GM12872 (cell line): Measurements from ENCODE around the gene FIBCD1.

Experiments
- TF ChIP-seq, protein P1 (sequence below): IDR thresholded peaks from 3 replicates; pipeline ENCODE4 v1.5.1; 2011; ENCODE audit warnings: low read depth, mild to moderate bottlenecking, low read length, moderate library complexity; ENCODE audit not compliant: insufficient read depth

The FIBCD1 gene

DNA sequence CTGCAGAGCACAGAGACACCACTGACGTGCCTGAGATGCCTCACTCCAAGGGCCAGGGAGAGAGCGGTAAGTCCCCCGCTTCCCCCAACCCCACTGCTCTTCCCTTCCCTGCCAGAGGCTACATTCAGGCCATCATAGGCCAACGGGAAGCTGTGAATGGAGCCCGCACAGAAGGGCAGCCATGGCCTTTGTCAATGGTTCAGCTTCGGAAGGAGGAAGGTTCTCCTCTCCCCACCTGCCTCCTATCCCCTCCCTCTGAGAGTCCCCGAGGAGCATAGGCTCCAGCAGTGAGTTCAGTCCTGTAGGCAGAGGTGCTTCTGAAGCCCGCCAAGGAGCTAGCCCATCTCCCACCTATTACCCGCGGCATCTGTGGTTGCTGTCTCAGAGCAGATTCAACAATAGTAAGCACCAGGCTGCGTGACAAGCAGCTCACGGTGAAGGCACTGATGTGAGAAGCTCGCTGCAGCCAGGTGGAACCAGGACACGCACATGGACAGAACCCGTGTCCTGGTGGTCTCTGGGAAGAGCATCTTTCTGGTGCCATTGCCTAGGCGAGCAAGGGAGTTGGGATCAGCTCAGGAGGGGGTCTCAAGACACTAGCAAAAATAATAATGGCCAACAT, 58.3 kb downstream of the FIBCD1 start:
- TF ChIP-seq, protein P1, sequence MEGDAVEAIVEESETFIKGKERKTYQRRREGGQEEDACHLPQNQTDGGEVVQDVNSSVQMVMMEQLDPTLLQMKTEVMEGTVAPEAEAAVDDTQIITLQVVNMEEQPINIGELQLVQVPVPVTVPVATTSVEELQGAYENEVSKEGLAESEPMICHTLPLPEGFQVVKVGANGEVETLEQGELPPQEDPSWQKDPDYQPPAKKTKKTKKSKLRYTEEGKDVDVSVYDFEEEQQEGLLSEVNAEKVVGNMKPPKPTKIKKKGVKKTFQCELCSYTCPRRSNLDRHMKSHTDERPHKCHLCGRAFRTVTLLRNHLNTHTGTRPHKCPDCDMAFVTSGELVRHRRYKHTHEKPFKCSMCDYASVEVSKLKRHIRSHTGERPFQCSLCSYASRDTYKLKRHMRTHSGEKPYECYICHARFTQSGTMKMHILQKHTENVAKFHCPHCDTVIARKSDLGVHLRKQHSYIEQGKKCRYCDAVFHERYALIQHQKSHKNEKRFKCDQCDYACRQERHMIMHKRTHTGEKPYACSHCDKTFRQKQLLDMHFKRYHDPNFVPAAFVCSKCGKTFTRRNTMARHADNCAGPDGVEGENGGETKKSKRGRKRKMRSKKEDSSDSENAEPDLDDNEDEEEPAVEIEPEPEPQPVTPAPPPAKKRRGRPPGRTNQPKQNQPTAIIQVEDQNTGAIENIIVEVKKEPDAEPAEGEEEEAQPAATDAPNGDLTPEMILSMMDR: no peak

DNA sequence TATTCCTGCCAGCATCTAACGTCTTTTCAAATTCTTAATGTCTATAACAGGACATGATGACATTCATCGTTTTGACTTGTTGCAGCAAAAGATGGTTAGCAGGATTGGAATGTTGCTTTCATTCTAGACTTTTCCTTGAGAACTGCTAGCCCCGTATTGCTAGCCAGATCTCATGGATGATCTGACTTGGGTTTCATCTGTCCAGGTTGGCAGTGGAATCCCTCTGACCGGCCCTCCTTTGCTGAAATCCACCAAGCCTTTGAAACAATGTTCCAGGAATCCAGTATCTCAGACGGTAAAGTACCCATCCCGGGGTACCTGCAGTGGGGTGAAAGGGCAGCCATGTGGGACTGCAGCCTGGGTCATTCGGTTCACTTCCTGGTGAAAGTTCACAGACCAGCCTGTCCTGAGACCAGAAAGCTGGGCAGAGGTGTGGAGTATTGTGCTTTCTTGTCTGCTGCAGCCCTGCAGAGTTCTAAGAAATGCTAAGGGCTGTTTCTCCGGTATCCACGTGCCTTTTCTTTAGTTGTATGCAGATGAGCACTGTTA, 59.1 kb downstream of the FIBCD1 start:
- TF ChIP-seq, protein P1: no peak

DNA sequence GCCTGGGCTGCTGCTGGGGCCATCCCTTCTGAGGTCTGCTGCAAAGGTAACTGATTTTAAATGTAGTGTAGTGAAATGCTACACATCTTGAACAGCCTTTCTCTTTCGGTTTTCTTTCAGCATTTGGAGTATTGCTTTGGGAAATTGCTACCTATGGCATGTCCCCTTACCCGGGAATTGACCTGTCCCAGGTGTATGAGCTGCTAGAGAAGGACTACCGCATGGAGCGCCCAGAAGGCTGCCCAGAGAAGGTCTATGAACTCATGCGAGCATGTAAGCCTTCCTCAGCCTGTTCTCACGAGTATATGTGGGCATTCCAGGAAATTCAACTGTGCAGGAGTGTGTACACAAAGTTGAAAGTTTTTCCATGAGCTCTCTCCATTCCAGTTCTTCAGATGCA, 60.8 kb downstream of the FIBCD1 start:
- TF ChIP-seq, protein P1: no peak

DNA sequence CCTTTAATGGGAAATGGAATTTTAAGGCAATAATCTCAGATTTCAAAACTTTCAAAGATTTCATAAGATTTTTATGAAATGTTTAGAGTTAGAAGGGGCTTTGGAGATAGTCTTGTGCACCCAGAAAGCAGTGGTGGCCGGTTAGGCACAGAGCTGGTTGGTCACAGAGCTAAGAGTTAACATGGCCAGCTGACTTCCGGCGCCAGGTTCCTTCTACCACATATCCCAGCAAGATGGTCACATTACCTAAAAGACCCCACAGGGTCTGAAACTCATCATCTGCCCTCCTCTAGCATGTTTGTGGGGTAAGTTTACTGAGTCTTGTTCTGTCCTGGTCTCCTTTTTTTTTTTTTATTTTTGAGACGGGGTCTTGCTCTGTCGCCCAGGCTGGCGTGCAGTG, 61.7 kb downstream of the FIBCD1 start:
- TF ChIP-seq, protein P1: no peak

DNA sequence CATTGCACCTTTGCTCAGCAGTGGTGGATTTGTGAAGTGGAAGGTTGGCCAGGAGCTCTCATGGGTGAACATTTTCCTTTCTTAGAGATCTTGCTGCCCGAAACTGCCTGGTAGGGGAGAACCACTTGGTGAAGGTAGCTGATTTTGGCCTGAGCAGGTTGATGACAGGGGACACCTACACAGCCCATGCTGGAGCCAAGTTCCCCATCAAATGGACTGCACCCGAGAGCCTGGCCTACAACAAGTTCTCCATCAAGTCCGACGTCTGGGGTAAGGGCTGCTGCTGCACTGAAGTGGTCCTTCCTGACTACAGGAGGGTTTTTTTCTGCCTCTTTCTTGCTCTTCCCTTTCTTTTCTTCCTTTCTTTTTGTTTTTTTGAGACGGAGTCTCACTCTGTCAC, 64.3 kb downstream of the FIBCD1 start:
- TF ChIP-seq, protein P1: no peak

DNA sequence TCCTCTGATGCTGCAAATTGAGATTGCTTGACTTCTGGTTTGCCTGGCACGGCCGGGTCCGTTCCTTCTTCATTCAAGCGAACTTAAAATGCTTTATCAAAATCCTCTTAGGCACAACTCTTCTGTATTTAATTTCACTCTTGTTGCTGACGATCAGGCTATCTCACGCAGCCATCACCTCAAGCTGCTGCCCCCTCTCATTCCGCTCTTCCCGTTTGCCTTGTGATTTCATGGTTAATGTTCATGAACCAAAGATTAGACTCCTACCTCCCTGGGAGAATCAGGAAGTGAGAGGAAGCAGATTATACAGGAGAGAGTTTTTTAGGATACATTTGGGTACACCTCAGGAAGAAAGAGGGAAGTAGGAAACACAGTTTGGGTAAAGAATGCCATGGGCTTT, 65.1 kb downstream of the FIBCD1 start:
- TF ChIP-seq, protein P1: no peak

DNA sequence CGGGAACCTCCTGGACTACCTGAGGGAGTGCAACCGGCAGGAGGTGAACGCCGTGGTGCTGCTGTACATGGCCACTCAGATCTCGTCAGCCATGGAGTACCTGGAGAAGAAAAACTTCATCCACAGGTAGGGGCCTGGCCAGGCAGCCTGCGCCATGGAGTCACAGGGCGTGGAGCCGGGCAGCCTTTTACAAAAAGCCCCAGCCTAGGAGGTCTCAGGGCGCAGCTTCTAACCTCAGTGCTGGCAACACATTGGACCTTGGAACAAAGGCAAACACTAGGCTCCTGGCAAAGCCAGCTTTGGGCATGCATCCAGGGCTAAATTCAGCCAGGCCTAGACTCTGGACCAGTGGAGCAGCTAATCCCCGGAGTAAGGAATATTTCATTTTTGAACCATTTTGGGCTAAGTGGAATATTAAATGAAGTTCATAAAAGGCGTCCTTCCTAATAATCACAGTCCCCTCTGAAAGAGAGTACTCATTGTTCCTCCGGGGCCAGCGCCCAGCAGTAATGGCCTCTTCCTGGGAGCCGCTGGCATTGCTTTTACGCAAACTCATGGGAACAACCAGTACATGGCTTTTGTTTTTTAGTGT, 66.0 kb downstream of the FIBCD1 start:
- TF ChIP-seq, protein P1: no peak
